Measurements from ENCODE around the gene TCP11L2.
"Not testable (repeated sequence)": the region's sequence is repeated elsewhere in the genome, so short reads cannot be mapped to it uniquely, and the experiment has no call there.

The TCP11L2 gene

GRCh38 chr12:106308121-106308520, 5.6 kb downstream of the TCP11L2 start:
- DNase-seq, result no peak

DNA sequence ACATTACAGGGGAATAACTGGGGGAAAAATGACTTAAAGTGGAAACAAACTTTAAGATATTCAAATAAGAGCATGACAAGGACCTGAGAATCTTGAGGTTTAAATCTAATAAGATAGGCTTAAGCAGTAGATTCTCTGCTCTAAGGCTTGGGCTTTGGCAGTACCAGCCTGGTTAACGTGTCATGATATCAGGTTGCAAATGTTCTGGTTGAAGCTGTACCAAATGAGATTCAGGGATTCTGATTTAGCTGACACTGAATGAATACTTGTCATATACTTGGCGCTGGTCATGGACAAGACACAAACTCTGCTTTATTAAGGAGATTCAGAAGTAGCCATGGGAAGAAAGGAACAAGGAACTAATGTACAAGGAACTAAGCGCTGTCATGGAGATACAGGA, 6.1 kb downstream of the TCP11L2 start:
- no peak for DNase-seq

DNA sequence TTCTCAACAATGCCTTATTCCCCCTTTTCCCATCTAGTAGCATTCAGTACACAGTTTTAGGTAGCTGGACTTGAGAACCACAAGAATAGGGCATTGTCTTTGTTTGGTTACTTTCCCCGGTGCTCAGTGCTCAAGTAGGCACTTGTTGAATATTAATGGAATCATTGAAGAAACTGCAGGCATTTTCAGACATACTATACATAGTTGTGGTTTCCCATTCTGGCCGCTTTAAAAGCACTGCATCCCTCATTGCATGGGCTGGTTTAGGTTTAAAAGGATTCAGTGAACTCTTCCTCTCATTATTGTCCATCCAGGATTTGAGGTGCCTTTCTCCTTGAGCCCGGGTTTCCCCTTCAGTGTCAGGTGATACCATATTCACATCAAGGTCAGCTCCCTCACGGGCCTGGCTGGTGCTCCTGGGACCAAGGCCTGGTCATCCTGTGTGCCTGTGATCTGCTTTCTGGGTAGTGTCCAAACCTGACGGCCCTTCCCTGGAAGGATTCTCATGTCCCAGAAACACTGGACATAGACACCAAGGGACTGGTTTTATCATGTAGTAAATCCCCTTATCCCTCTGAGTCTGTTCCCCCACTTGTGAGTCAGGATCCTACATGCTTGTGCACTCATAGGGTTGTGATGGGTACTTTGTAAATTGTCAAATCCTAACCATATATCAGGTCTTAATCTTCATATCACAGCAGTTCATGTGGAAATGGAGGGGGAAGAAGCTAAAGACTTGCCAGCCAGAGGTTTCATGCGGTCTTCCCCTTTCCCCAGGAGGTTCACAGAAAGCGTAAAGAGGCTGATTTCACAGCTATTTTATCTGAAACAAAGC, 7.4 kb downstream of the TCP11L2 start:
- no peak for DNase-seq

- no peak for DNase-seq
Measured at GRCh38 chr12:106310687-106311086, 8.2 kb downstream of the TCP11L2 start.

DNA sequence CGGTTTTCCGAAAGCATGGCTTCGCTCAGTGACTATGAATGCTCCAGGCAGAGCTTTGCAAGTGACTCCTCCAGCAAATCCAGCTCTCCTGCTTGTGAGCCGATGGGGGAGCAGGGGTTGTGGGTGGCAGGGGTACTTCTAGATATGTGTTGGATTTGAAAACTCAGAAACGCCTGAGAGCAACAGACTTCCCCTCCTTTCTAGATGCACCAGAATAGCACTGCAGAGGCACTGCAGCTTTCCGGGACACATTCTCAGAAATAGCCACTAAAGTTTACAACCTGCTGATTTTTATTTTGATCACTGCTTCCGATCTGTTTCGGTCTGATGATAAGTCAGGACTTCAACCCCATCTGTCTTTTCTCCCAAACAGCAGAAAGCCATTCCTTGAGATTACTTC, 8.6 kb downstream of the TCP11L2 start:
- no peak for DNase-seq

DNA sequence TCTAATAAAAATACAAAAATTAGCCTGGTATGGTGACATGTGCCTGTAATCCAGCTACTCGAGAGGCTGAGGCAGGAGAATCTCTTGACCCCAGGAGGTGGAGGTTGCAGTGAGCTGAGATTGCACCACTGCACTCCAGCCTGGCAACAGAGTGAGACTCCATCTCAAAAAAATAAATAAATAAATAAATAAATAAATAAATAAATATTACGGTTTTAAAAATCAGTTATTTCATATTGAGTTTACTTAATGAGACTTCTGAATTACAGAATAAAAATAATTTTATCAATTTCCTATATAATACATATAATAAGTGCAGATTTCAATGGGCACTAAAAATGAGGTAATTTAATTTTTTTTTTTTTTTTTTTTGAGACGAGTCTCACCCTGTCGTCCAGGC, 10.9 kb downstream of the TCP11L2 start:
- DNase-seq, result not testable (repeated sequence)

GRCh38 chr12:106315523-106315922, 13.0 kb downstream of the TCP11L2 start:
- no peak for DNase-seq

GRCh38 chr12:106317406-106318082, 15.0 kb downstream of the TCP11L2 start:
- DNase-seq, result no peak

DNA sequence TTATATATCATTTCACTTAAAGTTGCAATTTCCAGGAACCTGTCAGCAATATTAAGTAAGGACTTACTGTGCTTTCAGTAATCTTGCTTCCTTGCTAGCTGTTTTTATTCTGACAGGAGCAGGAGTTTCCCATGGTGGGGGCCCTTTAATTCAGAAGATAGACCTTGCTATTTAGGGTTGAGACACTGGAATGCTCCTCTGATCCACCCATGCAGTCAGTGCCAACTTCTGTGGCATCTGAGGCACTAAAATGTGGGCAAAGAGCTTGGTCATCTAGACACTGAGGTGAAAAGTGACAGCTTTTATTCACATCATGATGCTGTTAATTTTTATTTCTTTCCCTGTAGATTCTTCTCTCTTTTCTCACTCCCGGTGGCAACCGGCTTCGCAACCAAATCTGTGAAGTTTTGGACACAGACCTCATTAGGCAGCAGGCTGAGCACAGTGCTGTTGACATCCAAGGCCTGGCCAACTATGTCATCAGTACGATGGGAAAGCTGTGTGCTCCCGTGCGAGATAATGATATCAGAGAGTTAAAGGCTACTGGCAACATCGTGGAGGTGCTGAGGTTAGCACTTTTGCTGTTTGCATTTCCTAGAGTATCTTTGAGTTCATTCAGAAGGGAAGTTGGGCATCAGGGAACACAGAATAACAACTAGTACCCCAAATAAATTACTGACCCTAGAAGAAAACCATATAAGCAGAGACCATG, 18.8 kb downstream of the TCP11L2 start:
- no peak for DNase-seq

DNA sequence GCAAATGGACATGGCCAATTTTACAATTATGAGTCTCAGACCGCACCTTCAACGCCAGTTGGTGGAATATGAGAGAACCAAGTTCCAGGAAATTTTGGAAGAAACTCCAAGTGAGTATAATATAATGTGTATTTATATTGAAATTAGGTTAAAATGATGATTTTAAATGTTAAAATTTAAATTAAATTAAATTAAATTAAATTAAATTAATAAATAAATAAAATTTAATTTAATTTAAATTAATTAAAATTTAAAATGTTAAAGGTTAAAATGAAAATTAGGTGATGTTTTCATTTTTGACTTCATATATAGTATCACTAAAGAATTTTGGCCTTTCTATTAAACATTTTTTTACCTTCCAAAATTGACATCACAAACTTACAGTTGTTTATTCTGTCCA, 21.0 kb downstream of the TCP11L2 start:
- DNase-seq, result no peak

DNA sequence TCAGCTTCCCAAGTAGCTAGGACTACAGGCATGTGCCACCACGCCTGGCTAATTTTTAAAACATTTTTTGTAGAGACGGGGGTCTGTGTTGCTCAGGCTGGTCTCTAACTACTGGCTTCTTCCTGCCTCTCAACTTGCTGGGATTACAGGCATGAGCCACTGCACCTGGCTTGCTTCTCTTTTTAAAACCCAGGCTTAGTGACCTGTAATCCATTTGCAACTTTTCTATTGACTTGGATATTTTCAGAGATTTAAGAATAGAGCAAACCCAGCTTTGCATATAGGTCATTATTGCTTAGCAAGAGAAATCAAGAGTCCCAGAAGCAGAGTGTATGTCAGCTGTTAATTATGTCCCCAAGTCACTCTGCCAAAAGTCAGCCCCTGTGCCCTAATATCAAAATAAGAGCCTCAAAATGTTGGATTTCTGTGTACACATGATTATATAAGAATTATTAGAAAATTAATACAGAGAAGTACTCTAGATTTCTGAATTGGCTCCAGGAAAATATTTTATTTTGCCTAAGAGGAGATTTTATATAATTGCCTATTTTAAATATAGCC, 24.9 kb downstream of the TCP11L2 start:
- no peak for DNase-seq

GRCh38 chr12:106328735-106329134, 26.2 kb downstream of the TCP11L2 start:
- DNase-seq, result no peak

DNA sequence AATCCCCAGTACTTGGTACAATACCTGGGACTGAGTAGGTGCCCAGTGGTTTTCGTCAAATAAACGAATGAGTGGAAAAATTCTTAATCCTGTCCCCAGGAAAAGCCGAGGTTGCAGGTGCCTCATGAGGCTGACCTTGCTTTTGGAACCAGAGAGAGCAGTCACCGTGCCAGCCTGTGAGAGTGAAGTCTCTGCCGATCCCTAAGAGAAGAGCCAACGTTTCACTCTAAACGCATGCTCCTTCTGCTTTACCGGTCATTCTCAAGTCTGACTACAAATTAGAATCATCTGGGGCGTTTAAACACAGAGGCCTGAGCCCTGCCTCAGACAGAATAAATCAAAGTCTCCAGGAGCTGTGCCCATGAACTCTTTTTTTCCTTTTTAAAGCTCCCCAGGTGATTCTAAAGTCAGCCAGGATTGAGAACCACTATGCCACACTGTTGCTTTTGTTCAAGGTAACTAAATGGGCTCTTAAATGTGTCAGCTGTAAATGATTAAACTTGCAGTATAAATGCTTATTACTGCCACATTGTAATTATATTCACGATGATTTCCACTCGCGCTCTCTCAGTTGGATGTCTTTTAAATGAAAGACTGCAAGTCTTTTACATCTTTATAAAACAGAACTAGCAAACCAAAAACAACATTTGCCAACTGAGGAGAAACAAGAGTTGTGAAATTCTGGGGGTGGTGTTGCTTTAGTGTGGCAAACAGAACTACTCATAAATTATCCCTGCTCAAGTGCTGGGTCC, 26.9 kb downstream of the TCP11L2 start:
- no peak for DNase-seq

DNA sequence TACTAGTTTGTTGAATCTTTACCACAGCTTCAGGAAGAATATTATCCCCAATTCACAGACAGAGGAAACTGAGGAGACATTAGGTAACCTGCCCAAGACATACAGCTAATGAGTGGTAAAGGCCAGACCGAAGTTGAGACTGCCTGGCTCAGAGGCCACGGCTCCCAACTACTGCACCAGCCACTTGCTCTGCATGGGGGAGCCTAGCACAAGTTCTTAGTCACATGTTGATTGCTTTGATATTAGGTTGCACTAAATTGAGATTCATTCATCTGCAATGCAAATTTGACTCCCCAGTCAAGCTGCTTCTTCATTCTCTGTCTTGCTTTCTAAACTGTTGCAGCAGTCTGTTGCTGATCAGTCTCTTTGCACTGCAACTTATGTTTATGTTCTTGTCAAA, 29.1 kb downstream of the TCP11L2 start:
- no peak for DNase-seq

DNA sequence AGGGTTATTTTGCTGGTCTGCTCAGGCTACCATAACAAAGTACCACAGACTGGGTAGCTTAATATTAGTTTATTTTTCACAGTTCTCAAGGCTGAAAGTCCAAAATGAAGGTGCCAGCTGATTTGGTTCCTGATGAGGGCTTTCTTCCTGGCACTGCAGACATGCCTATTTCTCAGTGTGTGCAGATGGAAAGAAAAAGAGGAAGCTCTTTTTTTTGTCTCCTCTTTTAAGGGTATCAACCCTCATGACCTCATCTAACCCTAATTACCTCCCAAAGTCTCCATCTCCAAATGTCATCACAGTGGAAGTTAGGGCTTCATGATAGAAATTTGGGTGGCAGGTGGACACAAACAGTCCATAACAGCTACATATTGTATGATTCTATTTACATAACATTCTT, 30.0 kb downstream of the TCP11L2 start:
- DNase-seq, result no peak

DNA sequence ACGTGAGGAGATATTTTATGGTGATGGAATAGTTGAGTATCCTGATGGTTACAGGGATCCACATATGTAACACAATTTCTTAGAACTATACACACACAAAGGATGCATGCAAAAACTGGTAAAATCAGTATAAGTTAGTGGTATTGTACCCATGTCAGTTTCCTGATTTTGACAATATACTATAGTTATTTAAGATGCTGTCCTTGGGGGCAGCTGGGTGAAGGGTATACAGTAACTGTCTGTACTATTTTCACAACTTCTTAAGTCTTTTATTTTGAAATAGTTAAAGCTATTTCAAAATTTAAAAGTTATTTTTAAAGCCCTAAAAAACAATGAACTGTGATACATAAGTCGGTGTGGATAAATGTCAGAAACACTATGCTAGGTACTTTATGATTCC, 30.5 kb downstream of the TCP11L2 start:
- DNase-seq, result no peak

DNA sequence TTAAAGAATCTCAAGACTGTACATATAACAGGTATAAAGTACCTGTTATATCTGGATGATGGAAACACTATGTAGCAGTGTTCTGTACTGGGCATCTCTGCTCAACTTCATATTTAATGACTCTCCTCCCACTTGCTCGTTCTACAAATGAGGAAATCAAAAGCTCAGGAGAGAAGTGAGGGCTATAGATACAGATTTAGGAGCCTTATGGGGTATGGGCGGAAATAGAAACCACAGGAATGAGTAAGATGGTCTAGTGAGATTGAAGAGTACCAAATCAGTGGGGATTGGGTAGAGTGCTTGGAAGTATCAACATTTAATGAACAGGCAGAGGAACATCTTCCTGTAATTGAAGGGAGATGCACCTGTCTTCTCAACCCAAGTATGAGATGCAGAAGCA, 31.2 kb downstream of the TCP11L2 start:
- no peak for DNase-seq

GRCh38 chr12:106341086-106341877, 38.7 kb downstream of the TCP11L2 start:
- DNase-seq, result no peak

- DNase-seq, result no peak
Measured at GRCh38 chr12:106342397-106343213, 40.1 kb downstream of the TCP11L2 start.

DNA sequence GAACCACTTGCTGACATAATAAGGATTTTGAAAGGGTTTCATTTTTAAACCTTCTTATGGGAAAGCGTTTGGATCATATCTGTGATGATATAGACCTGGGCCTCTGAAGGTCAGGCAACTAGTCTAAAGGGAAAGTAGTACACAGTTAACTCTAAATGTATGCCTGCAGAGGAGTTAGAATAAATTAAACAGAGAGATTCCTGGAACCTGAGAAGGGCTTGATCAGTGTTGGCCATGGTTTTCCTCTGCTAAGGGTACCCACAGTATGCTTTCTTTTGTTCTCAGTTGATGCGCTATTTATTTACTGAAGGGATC, 40.6 kb downstream of the TCP11L2 start:
- DNase-seq, result no peak

DNA sequence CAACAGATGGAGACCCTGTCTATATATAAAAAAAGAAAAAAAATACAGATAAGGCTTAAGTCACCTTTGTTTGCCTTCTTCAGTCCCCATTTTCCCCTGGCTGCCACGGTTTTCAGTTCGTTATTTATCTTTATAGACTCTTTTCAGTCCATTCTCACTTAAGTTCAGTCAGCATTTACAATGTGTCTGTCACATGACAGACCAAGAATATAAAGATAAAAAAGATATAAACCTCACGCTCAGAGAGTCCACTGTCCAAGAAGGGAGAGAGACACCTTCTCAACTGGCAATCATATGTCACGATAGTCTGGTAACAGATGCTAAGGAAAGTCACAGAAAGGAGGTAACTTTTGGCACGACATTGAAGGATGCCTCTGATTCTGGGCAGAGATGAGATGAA, 41.6 kb downstream of the TCP11L2 start:
- DNase-seq, result no peak
